ENCODE data around the gene PPRC1. TPM values are rescaled to one million over a fixed set of nuclear protein-coding genes. Genes with fewer than 3 reads are reported as not detected.

Gene PPRC1
- total RNA-seq, 1 experiment from 2014 or later = 87.9 TPM

DNA sequence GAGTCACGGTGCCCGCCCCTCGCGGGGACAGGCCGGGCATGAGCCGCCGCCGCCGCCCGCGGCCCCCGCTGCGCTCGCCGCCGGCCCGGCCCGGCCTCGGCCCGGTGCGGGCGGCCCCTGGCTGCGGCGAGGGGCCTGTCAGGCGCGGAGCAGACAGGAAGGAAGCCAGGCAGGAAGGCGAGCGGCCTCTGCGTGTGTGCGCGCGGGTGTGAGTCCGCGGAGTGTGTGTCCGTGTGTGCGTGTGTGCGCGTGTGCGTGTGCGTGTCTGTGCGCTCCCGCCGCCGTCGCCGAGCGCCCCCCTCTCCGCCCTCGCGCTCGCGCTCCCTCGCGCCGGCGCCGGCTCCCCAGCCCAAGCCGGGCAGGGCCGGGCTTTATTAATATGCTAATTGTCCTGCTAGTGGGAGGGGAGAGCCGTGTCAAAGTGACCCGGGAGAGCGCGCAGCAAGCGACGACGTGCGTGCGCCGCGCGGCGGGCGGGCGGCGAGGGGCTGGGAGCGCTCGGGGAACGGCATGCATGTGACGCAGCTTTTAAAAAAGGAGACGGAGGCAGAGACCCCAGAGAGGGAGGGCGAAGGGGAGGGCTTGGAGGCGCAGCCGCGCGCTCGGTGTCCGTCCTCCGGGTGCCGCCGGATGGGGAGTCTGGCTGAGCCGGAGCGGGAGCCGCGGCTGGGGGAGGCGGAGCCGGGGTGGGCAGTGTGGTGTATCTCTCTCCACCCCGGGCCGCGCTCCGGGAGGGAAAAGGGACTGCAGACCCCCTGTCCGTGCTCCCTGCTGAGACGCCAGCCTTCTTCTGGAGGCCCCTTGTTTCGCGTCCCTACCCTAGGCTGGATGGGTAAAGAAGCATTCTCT is 12.5 kb upstream of the PPRC1 start, which contains the start of gene LDB1:
LDB1 (minus strand) TSS at position 227 of the 849 bp plus-strand sequence. CDS start 258 bp downstream, outside the sequence.
- in situ Hi-C loops (cut with HindIII; ENCODE audit: low pct_unique_long_range_greater_than_20kb, low sequenced_read_pairs) (no loop called here), intact Hi-C loops (cut with micrococcal nuclease; ENCODE audit: unreplicated experiment) (no loop called here)
- peaks cover 49% of the 10 kb centered on the region for H3K4me1 ChIP-seq (ENCODE audit: control insufficient read depth, insufficient read depth, low read length)
- peak within 1 kb of the TSS; percentile 91 for H3K27ac ChIP-seq (ENCODE audit: low read length)
- BruUV-seq (replicated peaks) = no TSS peak
- TF ChIP-seq, protein P1, sequence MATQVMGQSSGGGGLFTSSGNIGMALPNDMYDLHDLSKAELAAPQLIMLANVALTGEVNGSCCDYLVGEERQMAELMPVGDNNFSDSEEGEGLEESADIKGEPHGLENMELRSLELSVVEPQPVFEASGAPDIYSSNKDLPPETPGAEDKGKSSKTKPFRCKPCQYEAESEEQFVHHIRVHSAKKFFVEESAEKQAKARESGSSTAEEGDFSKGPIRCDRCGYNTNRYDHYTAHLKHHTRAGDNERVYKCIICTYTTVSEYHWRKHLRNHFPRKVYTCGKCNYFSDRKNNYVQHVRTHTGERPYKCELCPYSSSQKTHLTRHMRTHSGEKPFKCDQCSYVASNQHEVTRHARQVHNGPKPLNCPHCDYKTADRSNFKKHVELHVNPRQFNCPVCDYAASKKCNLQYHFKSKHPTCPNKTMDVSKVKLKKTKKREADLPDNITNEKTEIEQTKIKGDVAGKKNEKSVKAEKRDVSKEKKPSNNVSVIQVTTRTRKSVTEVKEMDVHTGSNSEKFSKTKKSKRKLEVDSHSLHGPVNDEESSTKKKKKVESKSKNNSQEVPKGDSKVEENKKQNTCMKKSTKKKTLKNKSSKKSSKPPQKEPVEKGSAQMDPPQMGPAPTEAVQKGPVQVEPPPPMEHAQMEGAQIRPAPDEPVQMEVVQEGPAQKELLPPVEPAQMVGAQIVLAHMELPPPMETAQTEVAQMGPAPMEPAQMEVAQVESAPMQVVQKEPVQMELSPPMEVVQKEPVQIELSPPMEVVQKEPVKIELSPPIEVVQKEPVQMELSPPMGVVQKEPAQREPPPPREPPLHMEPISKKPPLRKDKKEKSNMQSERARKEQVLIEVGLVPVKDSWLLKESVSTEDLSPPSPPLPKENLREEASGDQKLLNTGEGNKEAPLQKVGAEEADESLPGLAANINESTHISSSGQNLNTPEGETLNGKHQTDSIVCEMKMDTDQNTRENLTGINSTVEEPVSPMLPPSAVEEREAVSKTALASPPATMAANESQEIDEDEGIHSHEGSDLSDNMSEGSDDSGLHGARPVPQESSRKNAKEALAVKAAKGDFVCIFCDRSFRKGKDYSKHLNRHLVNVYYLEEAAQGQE (IDR thresholded peaks at IDR 0.05; ENCODE audit: insufficient read depth in 1 of 2, low read depth in 2 of 2, low read length in 1 of 2) = 0 out of 4 replicates have a peak, but pooled peaks of 1 of the 2 experiments have one; percentile 12
- TF ChIP-seq, protein P2, sequence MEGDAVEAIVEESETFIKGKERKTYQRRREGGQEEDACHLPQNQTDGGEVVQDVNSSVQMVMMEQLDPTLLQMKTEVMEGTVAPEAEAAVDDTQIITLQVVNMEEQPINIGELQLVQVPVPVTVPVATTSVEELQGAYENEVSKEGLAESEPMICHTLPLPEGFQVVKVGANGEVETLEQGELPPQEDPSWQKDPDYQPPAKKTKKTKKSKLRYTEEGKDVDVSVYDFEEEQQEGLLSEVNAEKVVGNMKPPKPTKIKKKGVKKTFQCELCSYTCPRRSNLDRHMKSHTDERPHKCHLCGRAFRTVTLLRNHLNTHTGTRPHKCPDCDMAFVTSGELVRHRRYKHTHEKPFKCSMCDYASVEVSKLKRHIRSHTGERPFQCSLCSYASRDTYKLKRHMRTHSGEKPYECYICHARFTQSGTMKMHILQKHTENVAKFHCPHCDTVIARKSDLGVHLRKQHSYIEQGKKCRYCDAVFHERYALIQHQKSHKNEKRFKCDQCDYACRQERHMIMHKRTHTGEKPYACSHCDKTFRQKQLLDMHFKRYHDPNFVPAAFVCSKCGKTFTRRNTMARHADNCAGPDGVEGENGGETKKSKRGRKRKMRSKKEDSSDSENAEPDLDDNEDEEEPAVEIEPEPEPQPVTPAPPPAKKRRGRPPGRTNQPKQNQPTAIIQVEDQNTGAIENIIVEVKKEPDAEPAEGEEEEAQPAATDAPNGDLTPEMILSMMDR (IDR thresholded peaks at IDR 0.05) = no peak; the same call in 1 of the 2 replicates
- TF ChIP-seq SIN3A (IDR thresholded peaks at IDR 0.05; ENCODE audit: borderline replicate concordance, insufficient read depth, low read depth, low read length) = peak; percentile 70; the same call in 1 of the 2 replicates
- TF ChIP-seq TCF7L2 (IDR thresholded peaks at IDR 0.05; ENCODE audit: low read depth, low read length) = no peak
- TF ChIP-seq POLR2AphosphoS5 (IDR thresholded peaks at IDR 0.05; ENCODE audit: low read depth, low read length) = peak; percentile 64
- CTCF ChIA-PET = no interaction called here
- no peak for DNase-seq (ENCODE audit: low read depth, low spot score)
- peak within 1 kb of the TSS; percentile 79 to 87 for H3K4me3 ChIP-seq (ENCODE audit: low read depth in 2 of 2, low read length in 2 of 2)
- no peaks in the 10 kb centered on the region for H3K27me3 ChIP-seq (ENCODE audit: control insufficient read depth, insufficient read depth, low read length)
- peak; percentile 81 for ATAC-seq
- no peaks in the 10 kb centered on the region for H3K9me3 ChIP-seq (ENCODE audit: control insufficient read depth, insufficient read depth, low read depth, low read length)
- POLR2A ChIA-PET = no interaction called here
- no peaks in the 10 kb centered on the region; the same call in 1 of the 2 replicates for H3K36me3 ChIP-seq (ENCODE audit: control insufficient read depth, insufficient read depth, low read length)

DNA sequence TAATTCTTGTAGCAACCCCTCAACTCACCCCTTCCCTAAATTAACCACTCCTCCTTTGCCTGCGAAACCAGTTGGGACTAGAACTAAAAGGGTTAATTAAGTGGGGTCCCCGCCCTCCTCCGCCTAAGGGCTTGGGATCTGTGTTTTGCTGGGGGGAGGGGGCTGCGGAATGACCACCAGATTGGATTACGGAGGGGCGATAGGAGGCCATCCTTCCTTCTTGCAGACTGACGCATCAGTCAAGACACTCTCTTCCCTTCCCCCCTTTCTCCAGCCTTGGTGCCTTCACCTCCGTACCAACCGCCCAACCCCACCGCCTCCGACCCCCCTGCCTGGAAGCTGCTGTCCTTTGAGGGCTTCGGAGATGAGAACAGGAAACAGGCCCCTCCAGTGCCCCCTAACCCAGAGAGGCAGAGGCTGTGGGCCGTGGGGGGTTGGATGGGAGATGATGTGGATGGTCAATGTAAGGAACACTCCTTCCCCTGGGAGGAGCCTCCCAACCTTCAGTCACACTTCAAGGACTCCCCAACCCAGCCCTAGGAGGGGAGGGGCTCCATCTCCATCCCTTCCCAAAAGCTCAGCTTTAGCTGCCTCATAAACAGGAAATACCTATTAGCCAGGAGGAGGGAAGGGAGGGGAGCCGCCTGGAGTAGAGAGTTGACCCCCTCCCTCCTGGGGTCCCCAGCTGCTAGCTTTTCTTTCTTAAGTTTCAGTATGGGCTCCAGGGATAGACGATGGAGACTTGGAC is 11.7 kb upstream of the PPRC1 start:
- intact Hi-C loops (cut with micrococcal nuclease; ENCODE audit: unreplicated experiment) = no loop called here
- DNase-seq (ENCODE audit: low read depth, low spot score) = no peak
- no peaks in the 10 kb centered on the region; the same call in 1 of the 2 replicates for H3K36me3 ChIP-seq (ENCODE audit: control insufficient read depth, insufficient read depth, low read length)
- H3K4me3 ChIP-seq (ENCODE audit: low read depth in 2 of 2, low read length in 2 of 2) = peak overlapping the region; percentile 79 to 87
- ChIA-PET POLR2A (no interaction called here), CTCF (no interaction called here)
- ATAC-seq = no peak
- BruUV-seq (replicated peaks) = no TSS peak
- peak overlapping the region; percentile 84 for H3K27ac ChIP-seq (ENCODE audit: low read length)
- no peak for TF ChIP-seq TCF7L2 (IDR thresholded peaks at IDR 0.05; ENCODE audit: low read depth, low read length)
- TF ChIP-seq, protein P1 (IDR thresholded peaks at IDR 0.05; ENCODE audit: insufficient read depth in 1 of 2, low read depth in 2 of 2, low read length in 1 of 2) = no peak
- no peak for TF ChIP-seq SIN3A (IDR thresholded peaks at IDR 0.05; ENCODE audit: borderline replicate concordance, insufficient read depth, low read depth, low read length)
- TF ChIP-seq, protein P2 (IDR thresholded peaks at IDR 0.05) = no peak
- no peak for TF ChIP-seq POLR2AphosphoS5 (IDR thresholded peaks at IDR 0.05; ENCODE audit: low read depth, low read length)
- H3K9me3 ChIP-seq (ENCODE audit: control insufficient read depth, insufficient read depth, low read depth, low read length) = no peaks in the 10 kb centered on the region
- in situ Hi-C loops (cut with HindIII; ENCODE audit: low pct_unique_long_range_greater_than_20kb, low sequenced_read_pairs) = no loop called here
- peaks cover 41% of the 10 kb centered on the region for H3K4me1 ChIP-seq (ENCODE audit: control insufficient read depth, insufficient read depth, low read length)
- no peaks in the 10 kb centered on the region for H3K27me3 ChIP-seq (ENCODE audit: control insufficient read depth, insufficient read depth, low read length)
